GM23338 (cell line): ENCODE data around the gene MSANTD4. TPM values are rescaled to one million over a fixed set of nuclear protein-coding genes. Genes with fewer than 3 reads are reported as not detected.

Experiments used
- polyA plus RNA-seq: library from polyadenylated mRNA; unstranded; fragments of >200 nt; fragmentation: Nextera tagmentation; extraction: Ambion mirVana; gene quantifications from 2 replicates; pipeline ENCODE4 v1.2.1, GENCODE V29; 2016
- small RNA-seq: library from RNA; depleted of rRNA; stranded (forward); fragments of <200 nt; gene quantifications from one replicate; pipeline ENCODE3, GENCODE V24; 2014; ENCODE audit warnings: low replicate concordance
- total RNA-seq: library from RNA; depleted of rRNA; stranded (reverse); fragments of >200 nt; shearing (Covaris generic); gene quantifications from 2 replicates; pipeline ENCODE4 v1.2.3, GENCODE V29; 2014; rRNA removed

MSANTD4 gene
- total and polyA plus RNA-seq, 2 experiments from 2014 or later, result 13.2 to 31.1 TPM

Small RNA genes lying within 50 kb of the gene (small RNA-seq; reads per million reads assigned to genes)
- gene RNU6-277P, result not detected

Other genes starting within 250 kb of the MSANTD4 start
- 1.8 and 1.9 TPM in 2 replicates for gene KBTBD3, start 55.1 kb upstream of the MSANTD4 start, total RNA-seq
- 13.7 TPM in 2 replicates for gene KBTBD3, start 55.1 kb upstream of the MSANTD4 start, polyA plus RNA-seq
- 57.4 and 62.3 TPM in 2 replicates for gene AASDHPPT, start 55.4 kb upstream of the MSANTD4 start, total RNA-seq
- gene AASDHPPT, start 55.4 kb upstream of the MSANTD4 start, polyA plus RNA-seq, result 38.8 and 49.0 TPM in 2 replicates